ENCODE measurements around the gene DIP2C.

DNA sequence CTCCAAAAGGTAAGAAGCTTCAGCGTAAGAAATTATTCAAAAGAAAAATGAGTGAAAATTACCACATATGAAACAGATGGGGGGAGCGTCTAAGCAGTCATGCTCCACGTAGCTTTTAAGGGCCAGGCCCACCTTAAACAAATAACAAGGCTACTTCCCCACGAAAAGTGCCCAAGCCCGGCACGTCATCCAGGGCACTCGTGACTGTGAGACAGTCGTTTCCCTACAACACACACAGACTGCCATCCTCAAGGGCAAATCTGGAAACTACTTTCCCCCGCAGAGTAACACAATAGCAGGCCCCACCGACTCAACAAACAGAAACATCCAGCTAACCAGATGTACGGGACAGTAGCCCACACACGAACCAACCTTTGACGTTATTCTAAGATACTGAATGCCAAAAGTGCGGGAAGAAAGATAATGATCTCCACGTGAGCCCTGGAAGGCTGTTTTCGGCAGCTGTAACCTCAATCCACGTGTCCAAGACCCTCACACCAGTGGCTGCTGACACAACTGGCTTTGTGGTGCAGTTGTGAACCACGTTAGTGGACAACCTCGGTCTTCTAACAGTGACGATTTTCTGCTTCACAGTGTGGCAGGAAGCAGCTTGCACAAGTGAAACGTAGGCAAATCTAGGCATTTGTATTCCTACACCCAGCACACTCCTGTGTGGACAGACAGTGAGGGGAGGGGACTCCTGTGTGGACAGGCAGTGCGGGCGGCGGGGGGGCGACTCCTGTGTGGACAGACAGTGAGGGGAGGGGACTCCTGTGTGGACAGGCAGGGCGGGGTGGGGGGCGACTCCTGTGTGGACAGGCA is 302.5 kb downstream of the DIP2C start:
- TF ChIP-seq TEAD4 (CRISPR knock-in tag; IDR thresholded peaks at IDR 0.05), result no peak
- no peak for TF ChIP-seq GABPB1 (CRISPR knock-in tag; IDR thresholded peaks at IDR 0.05)

Measured in WTC11 (cell line).